Measurements from ENCODE around the gene SASH1. TPM values are rescaled to one million over a fixed set of nuclear protein-coding genes. Genes with fewer than 3 reads are reported as not detected.

The SASH1 gene
- total and polyA plus RNA-seq, 9 of the 15 experiments (the other 6 are each of a cell fraction or from before 2014, with no cell fraction given), result 0.35 to 3.5 (median 1.6) TPM

- H3K9ac ChIP-seq (ENCODE audit: insufficient read depth in 1 of 2, low read depth in 2 of 2, low read length in 2 of 2), result no peak overlapping the region
- DNase-seq (ENCODE audit: extremely low read depth in 1 of 4, low spot score in 3 of 4), result no peak
- no peaks in the 10 kb centered on the region for H3K9me1 ChIP-seq (ENCODE audit: control insufficient read depth, insufficient read depth, low read length)
- H3K9me3 ChIP-seq (replicated peaks; ENCODE audit: control insufficient read depth, insufficient read depth, low read depth, low read length), result no peaks in the 10 kb centered on the region
- WGBS (ENCODE audit: insufficient coverage, low coverage, missing lambda C conversion rate), result 5% methylated on average over 4 of the region's 4 CpGs
- ChIA-PET CTCF (ENCODE audit: low intra/inter-chr PET ratio) (no interaction called here), POLR2A (no interaction called here)
- TF ChIP-seq TRIM24 (IDR thresholded peaks at IDR 0.05) (no peak), JUND (IDR thresholded peaks at IDR 0.05; ENCODE audit: borderline replicate concordance, low read depth, low read length) (no peak), JUND (tag; IDR thresholded peaks at IDR 0.05; ENCODE audit: borderline replicate concordance, low read depth, low read length) (no peak), LEF1 (IDR thresholded peaks at IDR 0.05) (no peak), BDP1 (IDR thresholded peaks at IDR 0.05; ENCODE audit: insufficient read depth, insufficient read length) (no peak), DACH1 (IDR thresholded peaks at IDR 0.05; ENCODE audit: partially characterized antibody) (no peak), ZFP36 (IDR thresholded peaks at IDR 0.05; ENCODE audit: low read depth, low read length, partially characterized antibody) (no peak)
- no peak overlapping the region for H3K27ac ChIP-seq (ENCODE audit: extremely low read depth, low read depth, low read length)
- no peak for FAIRE-seq
- in situ Hi-C loops (cut with MboI) (no loop called here), intact Hi-C loops (cut with micrococcal nuclease) (no loop called here)
- no TSS peak for BruUV-seq (replicated peaks)
- H3K79me2 ChIP-seq (ENCODE audit: control insufficient read depth, insufficient read depth, low read length), result no peaks in the 10 kb centered on the region
- no peak overlapping the region for H2AFZ ChIP-seq (ENCODE audit: low read depth, low read length)
- no peaks in the 10 kb centered on the region for H4K20me1 ChIP-seq (replicated peaks; ENCODE audit: control insufficient read depth, insufficient read depth, low read length)
- H3K4me1 ChIP-seq (replicated peaks in 1 of 2; ENCODE audit: control insufficient read depth in 2 of 2, insufficient read depth in 2 of 2, low read length in 2 of 2), result no peaks in the 10 kb centered on the region
- peaks cover 9 to 22% of the 10 kb centered on the region in 2 experiments; a peak in 2 of 5 replicates for H3K27me3 ChIP-seq (ENCODE audit: control insufficient read depth in 2 of 2, insufficient read depth in 2 of 2, low read length in 2 of 2)
- H3K4me3 ChIP-seq, result no peak overlapping the region
- ATAC-seq, result no peak
- no peaks in the 10 kb centered on the region for H3K36me3 ChIP-seq (ENCODE audit: control insufficient read depth, insufficient read depth, low read length)
- H3K4me2 ChIP-seq (ENCODE audit: insufficient read depth, low read length), result no peak overlapping the region
Measured at GRCh38 chr6:148422085-148422484, 79.4 kb downstream of the SASH1 start.

DNA sequence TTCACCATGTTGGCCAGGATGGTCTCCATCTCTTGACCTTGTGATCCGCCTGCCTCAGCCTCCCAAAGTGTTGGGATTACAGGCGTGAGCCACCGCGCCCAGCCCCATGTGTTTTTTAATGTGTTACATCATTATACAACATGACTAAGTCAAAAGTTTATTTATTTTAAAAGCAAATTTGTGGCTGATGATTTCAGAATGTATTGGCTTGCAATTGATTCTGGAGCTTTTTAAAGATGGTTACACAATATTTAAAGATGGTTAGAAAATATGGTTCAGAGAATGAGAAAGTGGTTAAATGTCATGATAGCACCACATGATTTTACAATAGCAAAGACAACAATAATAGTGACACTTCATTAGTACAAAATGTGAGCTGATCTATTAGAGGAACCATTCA lies 80.5 kb downstream of the SASH1 start:
- in situ Hi-C loops (cut with MboI) (no loop called here), intact Hi-C loops (cut with micrococcal nuclease) (no loop called here)
- H3K27ac ChIP-seq (ENCODE audit: extremely low read depth, low read depth, low read length), result no peak overlapping the region
- DNase-seq (ENCODE audit: extremely low read depth in 1 of 4, low spot score in 3 of 4), result no peak
- TF ChIP-seq TFAM (CRISPR knock-in tag; conservative IDR thresholded peaks at IDR 0.05), result no peak
- TF ChIP-seq L3MBTL2 (IDR thresholded peaks at IDR 0.05), result no peak
- no peak for TF ChIP-seq ZNF224 (CRISPR knock-in tag; IDR thresholded peaks at IDR 0.05)
- TF ChIP-seq, protein P1, sequence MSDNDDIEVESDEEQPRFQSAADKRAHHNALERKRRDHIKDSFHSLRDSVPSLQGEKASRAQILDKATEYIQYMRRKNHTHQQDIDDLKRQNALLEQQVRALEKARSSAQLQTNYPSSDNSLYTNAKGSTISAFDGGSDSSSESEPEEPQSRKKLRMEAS (CRISPR knock-in tag; IDR thresholded peaks at IDR 0.05), result no peak
- 0 out of 2 replicates have a peak, but pooled peaks have one; percentile 30 for TF ChIP-seq CEBPB (tag; IDR thresholded peaks at IDR 0.05)
- no peak overlapping the region for H3K9ac ChIP-seq (ENCODE audit: insufficient read depth in 1 of 2, low read depth in 2 of 2, low read length in 2 of 2)
- CTCF ChIA-PET (ENCODE audit: low intra/inter-chr PET ratio), result no interaction called here
- H2AFZ ChIP-seq (ENCODE audit: low read depth, low read length), result no peak overlapping the region
- H3K9me1 ChIP-seq (ENCODE audit: control insufficient read depth, insufficient read depth, low read length), result no peaks in the 10 kb centered on the region
- no TSS peak for BruUV-seq (replicated peaks)
- FAIRE-seq, result no peak
- POLR2A ChIA-PET, result no interaction called here
- H3K4me3 ChIP-seq, result no peak overlapping the region
- no peaks in the 10 kb centered on the region for H3K36me3 ChIP-seq (ENCODE audit: control insufficient read depth, insufficient read depth, low read length)
- no peaks in the 10 kb centered on the region for H4K20me1 ChIP-seq (replicated peaks; ENCODE audit: control insufficient read depth, insufficient read depth, low read length)
- ATAC-seq, result no peak
- no peaks in the 10 kb centered on the region for H3K79me2 ChIP-seq (ENCODE audit: control insufficient read depth, insufficient read depth, low read length)
- no peaks in the 10 kb centered on the region for H3K9me3 ChIP-seq (replicated peaks; ENCODE audit: control insufficient read depth, insufficient read depth, low read depth, low read length)
- H3K27me3 ChIP-seq (ENCODE audit: control insufficient read depth in 2 of 2, insufficient read depth in 2 of 2, low read length in 2 of 2), result peaks cover 11 to 21% of the 10 kb centered on the region in 2 experiments; a peak in 3 of 5 replicates
- no peaks in the 10 kb centered on the region for H3K4me1 ChIP-seq (replicated peaks in 1 of 2; ENCODE audit: control insufficient read depth in 2 of 2, insufficient read depth in 2 of 2, low read length in 2 of 2)
- WGBS (ENCODE audit: insufficient coverage, low coverage, missing lambda C conversion rate), result 0% methylated on average over 4 of the region's 4 CpGs
- H3K4me2 ChIP-seq (ENCODE audit: insufficient read depth, low read length), result no peak overlapping the region
